ENCODE data around the gene PHF10.

DNA sequence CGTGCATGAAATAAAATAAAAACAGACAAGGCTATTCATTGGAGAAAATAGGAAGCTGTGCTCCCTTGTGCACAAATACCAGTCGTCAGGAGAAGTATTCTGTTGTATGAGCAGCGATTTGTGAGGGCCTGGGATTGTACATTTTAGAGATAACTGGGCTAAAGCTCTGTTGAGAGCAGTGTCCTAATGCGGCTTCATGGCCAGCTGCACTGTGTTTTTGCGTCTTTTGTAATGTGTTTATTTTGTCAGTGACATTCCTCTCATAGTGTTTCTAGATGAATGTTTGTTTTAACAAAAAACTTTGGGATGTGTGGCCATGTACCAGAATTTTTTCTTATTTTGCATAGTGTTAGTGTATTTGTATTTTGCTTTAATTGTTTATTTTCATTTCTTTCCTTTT lies 41.9 kb upstream of the PHF10 start:
- TF ChIP-seq, protein P1, sequence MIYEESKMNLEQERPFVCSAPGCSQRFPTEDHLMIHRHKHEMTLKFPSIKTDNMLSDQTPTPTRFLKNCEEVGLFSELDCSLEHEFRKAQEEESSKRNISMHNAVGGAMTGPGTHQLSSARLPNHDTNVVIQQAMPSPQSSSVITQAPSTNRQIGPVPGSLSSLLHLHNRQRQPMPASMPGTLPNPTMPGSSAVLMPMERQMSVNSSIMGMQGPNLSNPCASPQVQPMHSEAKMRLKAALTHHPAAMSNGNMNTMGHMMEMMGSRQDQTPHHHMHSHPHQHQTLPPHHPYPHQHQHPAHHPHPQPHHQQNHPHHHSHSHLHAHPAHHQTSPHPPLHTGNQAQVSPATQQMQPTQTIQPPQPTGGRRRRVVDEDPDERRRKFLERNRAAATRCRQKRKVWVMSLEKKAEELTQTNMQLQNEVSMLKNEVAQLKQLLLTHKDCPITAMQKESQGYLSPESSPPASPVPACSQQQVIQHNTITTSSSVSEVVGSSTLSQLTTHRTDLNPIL (CRISPR knock-in tag; IDR thresholded peaks at IDR 0.05; ENCODE audit: low read depth), result no peak
- TF ChIP-seq ARNTL (CRISPR knock-in tag; IDR thresholded peaks at IDR 0.05; ENCODE audit: borderline replicate concordance, low read depth), result no peak
- TF ChIP-seq RARB (CRISPR knock-in tag; IDR thresholded peaks at IDR 0.05), result no peak

All from SK-N-SH treated with all-trans-retinoic acid at 6 μM for 48 hours (cell line).